ENCODE measurements around the gene REN. TPM values are rescaled to one million over a fixed set of nuclear protein-coding genes. Genes with fewer than 3 reads are reported as not detected.

Gene REN
- total RNA-seq, 1 donor from 2014 or later: not detected

GRCh38 chr1:204131978-204132377, 34.2 kb downstream of the REN start:
- Mint-ChIP-seq H3K4me3 (no peak overlapping the region), H3K27ac (no peak overlapping the region), H3K27me3 (ENCODE audit: insufficient read depth) (peaks cover 6% of the 10 kb centered on the region), H3K4me1 (ENCODE audit: low read depth) (peaks cover 8% of the 10 kb centered on the region), H3K36me3 (ENCODE audit: low read depth) (no peaks in the 10 kb centered on the region), H3K9me3 (no peaks in the 10 kb centered on the region)
- intact Hi-C loops (cut with micrococcal nuclease): no loop called here
- DNase-seq (ENCODE audit: low spot score): no peak

- no peaks in the 10 kb centered on the region for H3K36me3 Mint-ChIP-seq (ENCODE audit: low read depth)
- peaks cover 8% of the 10 kb centered on the region for H3K4me1 Mint-ChIP-seq (ENCODE audit: low read depth)
- intact Hi-C loops (cut with micrococcal nuclease): no loop called here
- DNase-seq (ENCODE audit: low spot score): no peak
- H3K4me3 Mint-ChIP-seq: no peak overlapping the region
- peaks cover 6% of the 10 kb centered on the region for H3K27me3 Mint-ChIP-seq (ENCODE audit: insufficient read depth)
- H3K9me3 Mint-ChIP-seq: no peaks in the 10 kb centered on the region
- no peak overlapping the region for H3K27ac Mint-ChIP-seq
Measured at GRCh38 chr1:204130981-204131892, 34.9 kb downstream of the REN start.

- no peak for DNase-seq (ENCODE audit: low spot score)
- H3K9me3 Mint-ChIP-seq: no peaks in the 10 kb centered on the region
- no peak overlapping the region for H3K4me3 Mint-ChIP-seq
- H3K27me3 Mint-ChIP-seq (ENCODE audit: insufficient read depth): peaks cover 3% of the 10 kb centered on the region
- H3K4me1 Mint-ChIP-seq (ENCODE audit: low read depth): peaks cover 8% of the 10 kb centered on the region
- H3K36me3 Mint-ChIP-seq (ENCODE audit: low read depth): no peaks in the 10 kb centered on the region
- intact Hi-C loops (cut with micrococcal nuclease): no loop called here
- no peak overlapping the region for H3K27ac Mint-ChIP-seq
Measured at GRCh38 chr1:204130178-204130577, 36.0 kb downstream of the REN start.

- Mint-ChIP-seq H3K9me3 (no peaks in the 10 kb centered on the region), H3K27me3 (ENCODE audit: insufficient read depth) (peaks cover 3% of the 10 kb centered on the region), H3K36me3 (ENCODE audit: low read depth) (no peaks in the 10 kb centered on the region), H3K4me3 (no peak overlapping the region), H3K27ac (peak overlapping the region; percentile 58), H3K4me1 (ENCODE audit: low read depth) (peaks cover 8% of the 10 kb centered on the region)
- intact Hi-C loops (cut with micrococcal nuclease): loop anchor here (1.0 kb wide), 1 partner anchor 268 kb away; the partner anchor contains the start of gene SNRPE
- DNase-seq (ENCODE audit: low spot score): peak; percentile 44
Measured at GRCh38 chr1:204128964-204129896, 36.9 kb downstream of the REN start.

- no peak for DNase-seq (ENCODE audit: low spot score)
- H3K9me3 Mint-ChIP-seq: no peaks in the 10 kb centered on the region
- no peak overlapping the region for H3K4me3 Mint-ChIP-seq
- intact Hi-C loops (cut with micrococcal nuclease): no loop called here
- peak overlapping the region; percentile 58 for H3K27ac Mint-ChIP-seq
- H3K36me3 Mint-ChIP-seq (ENCODE audit: low read depth): no peaks in the 10 kb centered on the region
- H3K4me1 Mint-ChIP-seq (ENCODE audit: low read depth): peaks cover 8% of the 10 kb centered on the region
- peaks cover 4% of the 10 kb centered on the region for H3K27me3 Mint-ChIP-seq (ENCODE audit: insufficient read depth)
Measured at GRCh38 chr1:204128464-204128963, 37.6 kb downstream of the REN start.

- no peak for DNase-seq (ENCODE audit: low spot score)
- peaks cover 9% of the 10 kb centered on the region for H3K27me3 Mint-ChIP-seq (ENCODE audit: insufficient read depth)
- H3K27ac Mint-ChIP-seq: no peak overlapping the region
- H3K4me3 Mint-ChIP-seq: no peak overlapping the region
- intact Hi-C loops (cut with micrococcal nuclease): no loop called here
- no peaks in the 10 kb centered on the region for H3K9me3 Mint-ChIP-seq
- H3K36me3 Mint-ChIP-seq (ENCODE audit: low read depth): no peaks in the 10 kb centered on the region
- H3K4me1 Mint-ChIP-seq (ENCODE audit: low read depth): peaks cover 8% of the 10 kb centered on the region
Measured at GRCh38 chr1:204127597-204128242, 38.4 kb downstream of the REN start.

- no peak for DNase-seq (ENCODE audit: low spot score)
- intact Hi-C loops (cut with micrococcal nuclease): no loop called here
- H3K27ac Mint-ChIP-seq: no peak overlapping the region
- H3K36me3 Mint-ChIP-seq (ENCODE audit: low read depth): no peaks in the 10 kb centered on the region
- H3K4me1 Mint-ChIP-seq (ENCODE audit: low read depth): peaks cover 8% of the 10 kb centered on the region
- H3K9me3 Mint-ChIP-seq: no peaks in the 10 kb centered on the region
- H3K4me3 Mint-ChIP-seq: no peak overlapping the region
- peaks cover 9% of the 10 kb centered on the region for H3K27me3 Mint-ChIP-seq (ENCODE audit: insufficient read depth)
Measured at GRCh38 chr1:204126956-204127355, 39.2 kb downstream of the REN start.

- DNase-seq (ENCODE audit: low spot score): no peak
- no peaks in the 10 kb centered on the region for H3K36me3 Mint-ChIP-seq (ENCODE audit: low read depth)
- no peak overlapping the region for H3K4me3 Mint-ChIP-seq
- H3K9me3 Mint-ChIP-seq: no peaks in the 10 kb centered on the region
- H3K27ac Mint-ChIP-seq: no peak overlapping the region
- peaks cover 9% of the 10 kb centered on the region for H3K27me3 Mint-ChIP-seq (ENCODE audit: insufficient read depth)
- intact Hi-C loops (cut with micrococcal nuclease): no loop called here
- peaks cover 8% of the 10 kb centered on the region for H3K4me1 Mint-ChIP-seq (ENCODE audit: low read depth)
Measured at GRCh38 chr1:204126386-204126785, 39.8 kb downstream of the REN start.

- no peak overlapping the region for H3K4me3 Mint-ChIP-seq
- no peaks in the 10 kb centered on the region for H3K9me3 Mint-ChIP-seq
- intact Hi-C loops (cut with micrococcal nuclease): no loop called here
- H3K4me1 Mint-ChIP-seq (ENCODE audit: low read depth): peaks cover 8% of the 10 kb centered on the region
- peaks cover 6% of the 10 kb centered on the region for H3K27me3 Mint-ChIP-seq (ENCODE audit: insufficient read depth)
- no peak overlapping the region for H3K27ac Mint-ChIP-seq
- DNase-seq (ENCODE audit: low spot score): no peak
- H3K36me3 Mint-ChIP-seq (ENCODE audit: low read depth): no peaks in the 10 kb centered on the region
Measured at GRCh38 chr1:204125759-204126351, 40.3 kb downstream of the REN start.

GRCh38 chr1:204124639-204125038, 41.5 kb downstream of the REN start:
- H3K4me3 Mint-ChIP-seq: no peak overlapping the region
- no peak for DNase-seq (ENCODE audit: low spot score)
- H3K4me1 Mint-ChIP-seq (ENCODE audit: low read depth): peaks cover 8% of the 10 kb centered on the region
- H3K27ac Mint-ChIP-seq: no peak overlapping the region
- intact Hi-C loops (cut with micrococcal nuclease): no loop called here
- peaks cover 6% of the 10 kb centered on the region for H3K27me3 Mint-ChIP-seq (ENCODE audit: insufficient read depth)
- no peaks in the 10 kb centered on the region for H3K36me3 Mint-ChIP-seq (ENCODE audit: low read depth)
- H3K9me3 Mint-ChIP-seq: no peaks in the 10 kb centered on the region

GRCh38 chr1:204123376-204123775, 42.8 kb downstream of the REN start:
- no peak for DNase-seq (ENCODE audit: low spot score)
- intact Hi-C loops (cut with micrococcal nuclease): no loop called here
- Mint-ChIP-seq H3K9me3 (no peaks in the 10 kb centered on the region), H3K27ac (no peak overlapping the region), H3K27me3 (ENCODE audit: insufficient read depth) (peaks cover 6% of the 10 kb centered on the region), H3K4me3 (no peak overlapping the region), H3K4me1 (ENCODE audit: low read depth) (peaks cover 2% of the 10 kb centered on the region), H3K36me3 (ENCODE audit: low read depth) (no peaks in the 10 kb centered on the region)

- DNase-seq (ENCODE audit: low spot score): no peak
- peaks cover 6% of the 10 kb centered on the region for H3K27me3 Mint-ChIP-seq (ENCODE audit: insufficient read depth)
- no peaks in the 10 kb centered on the region for H3K9me3 Mint-ChIP-seq
- intact Hi-C loops (cut with micrococcal nuclease): no loop called here
- H3K4me3 Mint-ChIP-seq: no peak overlapping the region
- H3K36me3 Mint-ChIP-seq (ENCODE audit: low read depth): no peaks in the 10 kb centered on the region
- no peak overlapping the region for H3K27ac Mint-ChIP-seq
- no peaks in the 10 kb centered on the region for H3K4me1 Mint-ChIP-seq (ENCODE audit: low read depth)
Measured at GRCh38 chr1:204121840-204122555, 44.1 kb downstream of the REN start.

All from activated T-helper 1 cell treated with anti-CD3 and anti-CD28 coated beads, Interleukin-12 subunit alpha, Interleukin-12 subunit beta, Interleukin-2, Interleukin-4 antibody, amounts not matched to agents 30 ng/mL and 10 ng/mL and 1 ng/mL, durations not matched to agents 14 hours and 24 hours and 36 hours (primary cell).